ENCODE results near the gene BCR.

The BCR gene

DNA sequence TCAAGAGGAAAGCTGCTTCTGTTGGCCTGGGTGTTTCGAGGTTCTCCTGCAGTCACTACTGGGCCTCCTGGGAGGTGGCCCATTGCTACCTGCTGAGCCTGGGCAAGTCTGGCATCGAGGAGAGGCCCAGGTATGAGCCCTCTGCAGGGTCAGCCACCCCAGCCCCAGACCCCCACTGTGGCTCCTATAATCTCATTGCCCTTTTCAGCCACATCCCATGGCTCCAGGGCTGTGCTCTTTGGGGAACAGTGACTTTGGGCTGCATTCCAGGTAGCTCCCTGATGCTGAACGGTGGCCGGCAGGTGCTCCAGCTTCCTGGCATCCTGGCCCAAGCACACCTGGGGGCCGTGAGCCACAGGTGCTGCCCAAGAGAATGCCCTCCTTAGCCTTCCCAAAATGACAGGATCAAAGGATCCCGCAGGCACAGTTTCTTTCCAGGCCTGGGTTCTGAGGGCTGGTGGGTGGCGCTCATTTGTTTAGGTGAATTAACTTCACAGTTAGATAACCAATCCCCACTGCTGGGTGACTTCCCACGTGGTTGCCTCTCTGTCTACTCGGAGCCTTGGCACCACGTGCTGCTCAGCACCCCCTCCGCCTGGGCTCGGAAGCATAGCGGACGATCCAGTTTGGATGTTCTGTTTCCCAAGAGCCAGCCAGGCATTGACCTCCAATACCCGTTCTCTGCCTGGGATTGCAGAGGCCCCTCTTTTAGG, 97.4 kb downstream of the BCR start:
- no peak for DNase-seq

DNA sequence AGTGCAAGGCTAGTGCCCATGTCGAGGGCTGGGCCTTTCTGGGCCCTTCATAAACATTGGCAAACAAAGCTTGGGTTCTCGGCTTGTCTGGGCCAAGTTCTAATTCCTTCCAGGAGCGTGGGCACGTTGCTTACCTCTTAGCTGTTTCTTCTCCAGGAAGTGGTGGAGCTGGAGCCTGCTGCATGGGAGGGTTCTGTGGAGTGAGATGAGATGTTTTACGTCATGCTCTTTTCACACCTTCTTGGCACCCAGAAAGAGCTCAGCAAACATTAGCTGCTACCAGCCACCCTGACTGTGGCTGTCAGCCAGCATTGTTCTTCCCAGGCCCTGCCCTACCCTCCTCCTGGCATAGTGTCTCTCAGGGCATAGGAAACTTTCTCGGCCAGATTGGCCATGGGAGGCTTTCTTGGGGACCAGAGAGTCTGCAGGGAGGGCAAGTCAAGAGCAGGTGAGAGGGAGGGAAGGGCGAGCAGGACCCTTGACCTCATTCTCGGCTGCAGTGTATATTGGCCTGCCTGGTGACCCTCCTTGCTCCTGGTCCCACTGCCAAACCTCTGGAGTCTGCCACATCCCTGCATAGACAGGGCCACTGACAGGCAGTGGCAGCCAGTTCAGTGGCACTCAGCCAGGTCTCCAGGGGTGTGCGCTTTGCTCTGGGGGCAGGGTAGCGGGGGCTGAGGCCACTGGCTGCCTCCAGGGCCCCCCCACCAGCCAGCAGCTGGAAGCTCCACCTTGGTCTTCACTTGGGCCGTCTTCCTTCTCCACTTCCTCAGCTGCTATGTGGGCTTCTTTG, 98.8 kb downstream of the BCR start:
- peak; percentile 36 for DNase-seq

DNA sequence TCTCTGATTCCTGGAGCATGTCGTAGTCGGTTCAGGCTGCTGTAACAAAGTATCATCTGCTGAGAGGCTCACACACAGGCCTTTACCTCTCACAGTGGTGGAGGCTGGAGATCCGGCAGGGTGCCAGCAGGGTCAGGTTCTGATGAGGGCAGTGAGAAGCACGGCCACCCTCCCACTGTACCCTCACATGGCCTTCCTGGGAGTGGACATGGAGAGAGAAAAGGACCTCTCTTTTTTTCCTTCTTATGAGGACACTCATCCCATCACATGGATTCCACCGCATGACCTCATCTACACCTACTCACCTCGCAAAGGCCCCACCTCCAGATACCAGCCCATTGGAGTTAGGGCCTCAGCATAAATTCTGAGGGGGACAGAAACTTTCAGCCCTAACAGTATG, 99.5 kb downstream of the BCR start:
- DNase-seq = no peak

DNA sequence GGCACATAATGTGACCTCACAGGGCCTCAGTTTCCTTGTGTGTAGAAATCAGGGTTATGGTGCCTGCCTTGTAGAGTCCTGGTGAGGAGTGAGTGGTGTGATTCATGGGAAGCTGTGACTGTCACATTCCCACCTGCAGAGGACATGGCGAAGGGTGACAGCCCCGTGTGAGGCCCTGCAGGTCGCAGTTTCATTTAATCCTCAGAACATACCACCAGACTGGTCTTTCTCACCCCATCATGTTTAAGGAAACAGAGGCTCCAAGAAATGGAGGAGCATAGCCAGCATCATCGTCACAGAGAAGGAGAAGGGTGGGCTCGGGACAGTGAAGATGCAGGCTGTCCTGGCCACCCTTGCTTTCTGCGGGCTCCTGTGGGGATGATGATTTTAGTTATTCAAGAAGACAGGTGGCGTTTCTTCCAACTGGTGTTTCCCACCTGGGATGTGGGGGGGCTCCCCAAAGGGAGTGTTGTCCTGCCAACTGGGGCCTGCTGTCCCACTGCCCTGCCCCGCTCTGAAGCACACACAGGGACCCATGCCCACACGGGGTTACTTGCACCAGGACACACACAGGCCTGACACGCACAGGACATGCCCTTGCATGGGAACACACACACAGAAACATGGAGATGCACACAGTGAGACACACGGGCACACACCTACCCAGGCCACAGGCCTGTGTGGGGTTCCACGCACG, 100.2 kb downstream of the BCR start:
- no peak for DNase-seq

DNA sequence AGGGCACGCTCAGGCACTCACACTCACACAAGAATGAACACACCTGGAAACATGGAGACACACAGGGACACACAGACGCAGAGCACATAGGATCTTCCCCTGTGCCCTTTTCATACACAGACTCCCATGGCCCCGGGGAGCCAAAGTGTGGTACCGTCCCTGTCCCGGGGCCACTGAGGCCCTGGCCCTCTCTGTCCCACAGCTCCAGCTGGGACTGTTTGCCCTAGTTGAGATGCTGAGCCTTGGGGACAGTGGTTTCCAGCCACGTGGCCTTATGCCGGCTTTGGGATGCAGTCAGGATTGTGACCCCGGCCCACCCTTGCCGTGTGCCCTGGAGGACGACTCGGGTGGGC, 100.7 kb downstream of the BCR start:
- no peak for DNase-seq

DNA sequence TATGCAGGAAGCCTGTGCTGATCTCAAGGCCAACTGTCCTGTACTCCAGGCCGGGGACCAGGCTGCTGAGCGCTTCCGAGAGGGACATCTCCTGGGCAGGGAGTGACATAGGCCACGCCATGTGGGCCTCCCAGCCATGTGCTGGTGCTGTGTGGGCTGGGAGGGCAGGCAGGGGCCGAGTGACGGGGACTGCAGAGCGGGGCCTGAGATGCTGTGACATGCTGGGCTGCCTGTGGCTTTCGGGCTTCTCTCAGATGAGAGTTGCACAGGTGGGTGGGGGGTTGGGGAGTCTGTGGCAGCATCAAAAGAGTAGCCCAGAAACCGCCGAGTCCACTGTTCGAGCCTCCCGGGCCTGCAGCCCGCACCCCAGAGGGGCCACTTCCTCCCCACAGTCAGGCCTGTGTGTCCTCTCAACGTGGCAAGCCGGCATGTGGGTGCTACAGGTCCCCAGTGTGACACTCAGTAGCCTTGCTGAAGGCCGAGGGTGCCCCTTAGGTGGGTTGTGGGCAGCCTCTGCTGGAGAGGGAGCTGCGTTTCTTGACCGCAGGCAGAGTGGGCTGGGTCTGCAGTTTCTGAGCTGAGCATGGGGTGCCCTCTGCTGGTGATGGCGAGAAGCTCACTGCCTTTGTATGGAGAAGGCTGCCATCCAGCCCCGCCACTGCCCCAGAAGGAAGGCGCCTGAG, 101.2 kb downstream of the BCR start:
- peak; percentile 83 for DNase-seq

DNA sequence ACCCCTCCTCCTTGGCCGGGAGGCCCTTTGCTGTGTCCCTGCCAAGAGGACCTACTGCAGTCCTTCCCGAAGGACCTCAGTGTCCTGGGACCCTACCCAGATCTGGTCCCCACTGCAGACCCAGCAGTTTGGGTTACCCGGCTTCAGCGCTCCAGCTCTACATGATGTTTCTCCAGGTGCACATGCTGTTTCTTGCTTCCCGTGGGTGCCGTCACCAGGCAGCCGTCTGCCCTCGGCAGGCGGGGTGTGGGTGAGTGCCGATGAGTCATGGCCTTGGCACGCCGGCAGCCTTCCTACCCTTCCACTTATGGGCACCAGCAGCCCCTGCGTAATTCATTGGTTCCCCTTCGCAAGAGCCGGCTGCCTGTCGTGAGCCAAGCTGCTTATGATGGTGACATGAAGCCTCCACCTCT, 101.8 kb downstream of the BCR start:
- no peak for DNase-seq

DNA sequence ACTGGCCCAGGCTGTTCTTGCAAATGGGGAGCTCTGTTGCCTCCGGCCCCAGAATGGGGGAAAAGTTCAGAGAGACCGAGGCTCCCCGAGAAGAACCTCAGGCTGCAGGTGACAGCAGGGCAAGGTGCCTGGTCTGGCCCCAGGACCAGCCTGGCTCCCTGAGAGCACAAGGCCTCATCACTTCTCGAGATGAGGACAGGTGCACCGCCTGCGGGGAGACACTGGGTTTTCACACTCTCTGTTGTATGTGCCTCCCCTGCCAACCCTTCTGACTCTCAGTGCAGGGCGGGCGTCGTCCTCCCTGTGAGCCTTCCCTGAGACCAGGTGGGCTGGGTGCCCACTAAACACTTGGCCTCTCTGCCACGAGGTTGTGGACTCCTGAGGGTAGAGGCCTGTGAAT, 102.2 kb downstream of the BCR start:
- no peak for DNase-seq

DNA sequence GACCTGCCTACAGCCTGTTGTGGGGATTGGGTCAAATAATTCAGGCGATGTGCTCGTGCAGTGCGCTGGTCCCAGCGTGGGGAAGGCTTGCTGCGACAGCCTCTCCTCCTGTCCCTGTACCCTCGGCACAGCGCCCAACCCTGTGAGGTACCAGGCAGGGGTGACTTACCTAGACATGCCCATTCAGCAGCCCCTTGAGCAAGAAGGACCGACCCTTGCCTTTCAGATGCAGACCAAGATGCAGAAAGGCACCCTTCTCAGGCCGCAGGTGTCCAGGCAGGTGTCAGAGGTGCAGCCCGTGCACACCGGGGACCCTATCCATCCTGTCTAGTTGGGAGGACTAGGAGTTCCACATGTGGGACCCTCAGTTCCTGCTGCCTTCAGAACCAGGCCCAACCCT, 102.7 kb downstream of the BCR start:
- DNase-seq = no peak

DNA sequence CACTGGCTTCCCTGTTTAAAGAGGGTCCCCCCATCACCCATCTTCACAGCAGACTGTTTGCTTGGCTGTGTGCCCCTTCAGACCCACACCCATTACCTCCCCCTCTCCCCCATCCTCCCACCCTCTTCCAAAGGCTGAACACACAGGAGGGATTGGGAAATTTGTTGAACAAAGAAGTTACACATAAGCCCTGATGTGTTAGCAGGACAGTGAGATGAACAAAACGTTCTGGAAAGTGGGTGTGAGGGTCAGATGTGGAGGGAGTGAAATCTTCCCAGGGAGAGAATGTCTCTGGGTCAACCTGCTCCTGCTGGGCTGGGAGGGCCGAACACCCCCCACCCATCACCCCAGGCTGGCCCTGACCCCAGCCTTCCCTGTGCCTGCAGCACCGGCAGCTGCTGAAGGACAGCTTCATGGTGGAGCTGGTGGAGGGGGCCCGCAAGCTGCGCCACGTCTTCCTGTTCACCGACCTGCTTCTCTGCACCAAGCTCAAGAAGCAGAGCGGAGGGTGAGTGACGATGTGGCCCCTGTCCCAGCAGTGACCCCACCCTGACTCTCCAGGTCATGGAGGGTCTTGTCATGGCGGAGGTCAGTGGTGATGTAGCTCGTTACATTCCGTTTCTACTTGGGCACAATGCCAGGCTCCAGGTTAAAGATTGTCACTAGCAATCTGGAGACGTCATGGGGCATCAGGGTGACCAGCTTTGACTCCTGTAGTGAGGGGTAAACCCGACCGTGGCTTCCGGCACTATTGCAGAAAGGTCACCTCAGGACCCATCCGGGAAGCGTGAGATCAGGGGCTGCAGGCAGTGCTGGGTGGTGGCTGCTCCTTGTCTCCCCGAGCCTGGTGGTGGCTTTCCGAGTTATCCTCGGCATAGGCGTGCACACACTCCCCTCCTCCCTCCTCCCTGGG, 103.5 kb downstream of the BCR start:
- no peak for DNase-seq

DNA sequence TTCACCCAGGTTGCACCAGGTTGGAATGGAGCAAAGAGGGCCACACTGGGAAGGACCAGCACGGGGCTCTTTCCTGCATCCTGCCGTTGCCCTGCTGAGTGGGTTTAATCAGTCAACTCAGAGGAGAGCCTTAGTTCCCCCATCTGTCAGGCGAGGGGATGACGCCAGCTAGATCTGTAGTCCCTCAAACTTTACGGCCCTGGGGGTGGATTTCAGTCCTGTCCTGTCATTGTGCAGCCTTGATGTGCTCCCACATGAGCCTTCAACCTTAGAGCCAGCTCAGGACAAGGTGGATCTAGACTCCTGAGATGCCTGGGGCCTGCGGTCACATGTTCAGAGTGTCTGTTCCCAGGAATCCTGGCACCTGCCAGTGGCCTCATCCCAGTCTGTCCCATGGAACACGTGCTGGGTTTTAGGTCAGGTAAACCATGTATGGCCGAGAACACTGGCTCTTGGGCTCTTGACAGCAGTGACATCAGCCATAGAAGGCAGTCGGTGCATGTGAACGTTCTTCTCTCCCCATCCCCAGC, 104.3 kb downstream of the BCR start:
- no peak for DNase-seq

DNA sequence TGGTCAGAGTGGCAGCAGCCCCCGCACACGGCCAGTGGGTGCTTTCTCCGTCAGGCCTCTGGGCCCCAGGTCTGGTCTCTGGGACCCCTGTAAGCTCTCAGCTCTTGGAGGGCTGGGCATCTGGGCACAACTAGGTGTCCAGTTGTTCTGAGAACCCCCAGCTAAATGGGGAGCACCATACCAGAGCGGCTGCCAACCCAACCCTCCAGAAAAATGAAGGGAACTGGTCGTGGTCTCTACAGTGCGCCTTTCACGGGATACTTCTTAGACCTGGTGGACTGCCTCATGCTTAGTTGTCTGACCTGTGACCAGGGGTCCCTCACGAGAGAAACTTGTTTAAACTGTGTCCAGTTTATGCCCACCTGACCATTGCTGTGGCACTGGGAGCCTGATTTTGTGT, 104.9 kb downstream of the BCR start:
- no peak for DNase-seq

DNA sequence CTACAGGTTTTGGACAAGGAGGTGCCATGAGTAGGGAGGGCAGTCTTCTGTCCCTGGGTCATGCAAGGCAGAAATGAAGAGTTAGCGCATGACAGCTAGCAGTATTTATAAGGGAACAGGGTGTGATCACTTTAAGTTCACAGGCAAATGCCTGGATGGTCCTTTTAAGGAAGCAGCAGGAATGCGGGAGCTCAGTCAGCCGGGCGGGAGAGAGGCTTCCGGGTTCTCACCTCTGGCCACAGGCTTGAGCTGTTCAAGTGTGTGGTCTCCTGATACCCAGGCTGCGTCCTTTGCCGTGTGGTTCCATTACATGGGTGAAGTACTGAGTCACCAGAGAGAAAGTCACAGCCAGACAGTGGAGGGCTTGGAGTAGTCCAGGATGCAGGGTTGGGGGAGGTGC, 105.4 kb downstream of the BCR start:
- DNase-seq = no peak

DNA sequence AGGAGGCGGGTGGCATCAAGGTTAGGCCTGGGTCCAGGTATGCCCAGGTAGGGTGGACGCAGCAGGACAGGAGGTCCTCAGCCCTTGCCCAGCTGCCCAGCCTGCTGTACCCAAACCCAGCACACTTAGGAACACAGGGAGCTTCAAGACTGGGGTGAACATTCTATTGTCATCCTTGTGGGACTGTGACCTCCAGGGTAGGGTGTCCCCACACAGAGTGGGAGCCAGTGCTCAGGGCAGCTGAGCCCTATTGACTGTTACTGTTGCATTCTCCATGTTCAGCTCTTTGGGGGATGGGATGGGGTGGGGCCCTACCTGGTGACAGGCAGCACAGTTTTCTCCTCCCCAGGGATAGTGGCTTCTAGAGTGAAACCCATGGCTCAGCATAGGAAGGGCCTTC, 106.0 kb downstream of the BCR start:
- DNase-seq = no peak

DNA sequence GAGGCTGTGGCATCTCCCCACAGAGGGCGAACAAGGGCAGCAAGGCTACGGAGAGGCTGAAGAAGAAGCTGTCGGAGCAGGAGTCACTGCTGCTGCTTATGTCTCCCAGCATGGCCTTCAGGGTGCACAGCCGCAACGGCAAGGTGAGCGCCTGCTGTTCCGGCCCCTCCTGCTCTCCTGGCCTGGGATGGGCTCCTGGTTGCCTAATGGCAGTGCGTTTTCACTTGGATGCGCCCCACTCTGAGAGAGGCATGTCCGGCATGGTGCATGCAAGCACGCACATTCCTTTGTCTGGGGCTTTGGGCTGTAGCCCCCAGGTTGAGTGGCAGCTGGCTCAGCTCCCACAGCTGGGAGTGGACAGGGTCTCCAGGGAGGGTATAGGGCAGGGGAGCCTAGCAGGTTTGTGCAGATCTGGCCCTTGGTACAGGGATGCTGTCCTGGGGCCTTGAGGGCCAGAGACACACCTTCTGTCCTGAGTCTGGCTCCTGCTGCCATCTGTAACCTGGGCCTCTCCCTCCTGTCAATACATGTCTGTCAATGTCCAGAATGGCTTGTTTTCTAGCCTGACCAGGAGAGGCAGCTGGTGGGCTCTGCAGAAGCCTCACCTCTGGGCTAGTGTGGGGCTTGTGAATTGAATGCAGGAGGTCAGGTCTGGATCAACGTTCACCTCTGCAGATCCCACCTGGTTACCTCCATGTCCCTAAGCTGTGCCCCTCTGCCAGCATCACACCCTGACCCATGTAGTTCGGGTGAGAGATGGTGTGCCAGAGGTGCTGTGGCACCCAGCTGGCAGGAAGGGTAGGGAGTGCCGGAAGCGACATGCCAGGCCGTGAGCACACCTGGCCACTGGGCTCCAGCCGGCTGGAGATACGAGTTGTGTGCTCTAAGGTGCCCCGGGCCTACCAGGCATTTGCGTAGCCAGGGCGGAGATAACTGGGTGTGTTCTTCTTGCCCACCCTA, 107.1 kb downstream of the BCR start:
- DNase-seq = no peak

DNA sequence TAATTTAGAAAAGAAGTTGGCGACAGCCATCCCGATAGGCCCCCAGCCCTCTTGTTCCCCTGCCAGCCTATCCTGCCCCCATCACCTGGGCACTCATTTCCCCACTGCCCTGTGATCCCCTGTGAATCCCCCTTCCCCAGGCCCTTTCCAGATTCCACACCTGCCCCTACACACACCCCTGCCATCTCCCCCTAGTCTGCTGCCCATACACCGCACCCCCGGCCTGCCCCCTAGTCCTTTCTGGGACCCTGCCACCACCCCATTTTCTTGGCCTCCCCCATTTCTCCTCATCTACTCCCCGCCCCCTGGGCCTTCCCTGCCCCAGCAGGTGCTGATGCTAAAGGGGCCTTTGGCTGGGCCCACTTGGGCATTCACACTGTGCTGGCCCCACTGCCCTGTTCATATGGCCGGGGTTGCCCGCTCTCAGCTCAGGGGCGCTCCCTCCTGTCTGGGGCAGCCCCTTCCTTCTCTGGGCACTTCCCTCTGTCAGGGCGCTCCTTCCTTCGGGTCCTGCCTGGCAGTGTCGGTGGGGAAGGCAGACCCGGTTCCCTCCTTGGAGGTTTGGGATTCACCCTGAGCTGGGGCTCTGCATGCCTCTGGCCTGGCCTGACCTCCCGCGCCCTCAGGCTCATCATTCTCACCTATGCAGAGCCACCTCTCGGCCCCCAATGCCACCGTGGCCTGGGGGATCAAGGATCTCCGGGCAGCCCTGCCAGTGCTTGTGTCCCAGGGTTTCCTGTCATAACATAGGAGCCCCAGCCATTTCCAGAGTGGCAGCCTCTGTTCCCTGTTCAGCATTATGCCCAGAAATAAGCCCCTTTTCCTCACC, 108.2 kb downstream of the BCR start:
- no peak for DNase-seq

DNA sequence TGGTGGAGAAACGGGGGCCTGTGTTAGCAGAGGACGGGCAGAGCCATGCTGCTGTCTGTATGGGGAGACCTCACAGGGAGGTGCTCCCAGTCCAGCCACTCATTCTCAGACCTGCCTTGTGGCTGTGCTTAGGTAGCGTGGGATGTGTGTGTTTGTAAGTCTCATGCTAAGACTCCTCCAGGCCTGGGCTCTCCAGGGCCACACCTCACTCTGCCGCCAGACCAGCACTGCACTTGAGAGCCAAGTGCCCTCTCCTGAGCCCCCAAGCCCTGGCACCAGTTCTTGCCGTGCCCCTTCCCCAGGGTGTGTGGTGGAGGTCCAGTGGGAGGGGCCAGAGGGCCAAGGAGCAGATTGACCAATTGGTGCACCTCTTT, 108.8 kb downstream of the BCR start:
- DNase-seq = no peak

DNA sequence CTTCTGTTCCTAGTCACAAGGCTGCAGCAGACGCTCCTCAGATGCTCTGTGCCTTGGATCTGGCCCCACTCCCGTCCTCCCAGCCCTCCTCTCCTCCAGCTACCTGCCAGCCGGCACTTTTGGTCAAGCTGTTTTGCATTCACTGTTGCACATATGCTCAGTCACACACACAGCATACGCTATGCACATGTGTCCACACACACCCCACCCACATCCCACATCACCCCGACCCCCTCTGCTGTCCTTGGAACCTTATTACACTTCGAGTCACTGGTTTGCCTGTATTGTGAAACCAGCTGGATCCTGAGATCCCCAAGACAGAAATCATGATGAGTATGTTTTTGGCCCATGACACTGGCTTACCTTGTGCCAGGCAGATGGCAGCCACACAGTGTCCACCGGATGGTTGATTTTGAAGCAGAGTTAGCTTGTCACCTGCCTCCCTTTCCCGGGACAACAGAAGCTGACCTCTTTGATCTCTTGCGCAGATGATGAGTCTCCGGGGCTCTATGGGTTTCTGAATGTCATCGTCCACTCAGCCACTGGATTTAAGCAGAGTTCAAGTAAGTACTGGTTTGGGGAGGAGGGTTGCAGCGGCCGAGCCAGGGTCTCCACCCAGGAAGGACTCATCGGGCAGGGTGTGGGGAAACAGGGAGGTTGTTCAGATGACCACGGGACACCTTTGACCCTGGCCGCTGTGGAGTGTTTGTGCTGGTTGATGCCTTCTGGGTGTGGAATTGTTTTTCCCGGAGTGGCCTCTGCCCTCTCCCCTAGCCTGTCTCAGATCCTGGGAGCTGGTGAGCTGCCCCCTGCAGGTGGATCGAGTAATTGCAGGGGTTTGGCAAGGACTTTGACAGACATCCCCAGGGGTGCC, 109.8 kb downstream of the BCR start:
- DNase-seq = peak; percentile 65
